HepG2 (cell line): ENCODE results near the gene ELAVL3. TPM values are rescaled to one million over a fixed set of nuclear protein-coding genes. Genes with fewer than 3 reads are reported as not detected.

ENCODE experiments used
- CEBPB ChIP-seq: IDR thresholded peaks from 2 replicates; pipeline ENCODE4 v1.6.1; 2011; ENCODE audit warnings: low read depth, low read length, improper control_type of control experiment, borderline replicate concordance
- CTCF ChIP-seq: sonication (generic); formaldehyde crosslinking; IDR thresholded peaks from 2 replicates; pipeline ENCODE4 v1.5.0; 2020; ENCODE audit warnings: mild to moderate bottlenecking, missing genetic modification reagents, moderate library complexity
- FOXA1 ChIP-seq, 2 experiments: fragments of 450-650 bp in 1 of 2; sonication (generic) in 1 of 2; formaldehyde crosslinking in 1 of 2; IDR thresholded peaks; 2 replicates each; pipeline versions ENCODE4 v1.4.0 to v1.6.1; 2016 to 2020; ENCODE audit warnings: missing genetic modification reagents in 1 of 2
- GLI4 ChIP-seq: sonication (generic); formaldehyde crosslinking; IDR thresholded peaks from 2 replicates; pipeline ENCODE4 v1.5.1; 2020; ENCODE audit warnings: missing genetic modification reagents, mild to moderate bottlenecking, moderate library complexity, borderline replicate concordance
- GPN1 ChIP-seq: sonication (generic); formaldehyde crosslinking; IDR thresholded peaks from 2 replicates; pipeline ENCODE4 v1.5.1; 2020; ENCODE audit warnings: missing genetic modification reagents, borderline replicate concordance
- HDAC1 ChIP-seq: sonication (generic); formaldehyde crosslinking; IDR thresholded peaks from 2 replicates; pipeline ENCODE4 v1.5.1; 2020; ENCODE audit warnings: mild to moderate bottlenecking, missing genetic modification reagents
- HMG20A ChIP-seq: IDR thresholded peaks from 2 replicates; pipeline ENCODE4 v1.6.1; 2016; ENCODE audit warnings: borderline replicate concordance
- KAT8 ChIP-seq: IDR thresholded peaks from 2 replicates; pipeline ENCODE4 v1.6.1; 2016; ENCODE audit warnings: missing genetic modification reagents, missing compliant biosample characterization
- KLF13 ChIP-seq: sonication (generic); formaldehyde crosslinking; IDR thresholded peaks from 2 replicates; pipeline ENCODE4 v1.4.0; 2020; ENCODE audit warnings: mild to moderate bottlenecking, missing genetic modification reagents
- KMT2B ChIP-seq: IDR thresholded peaks from 2 replicates; pipeline ENCODE4 v1.6.1; 2016; ENCODE audit warnings: missing genetic modification reagents, missing compliant biosample characterization
- MAFG ChIP-seq: sonication (generic); formaldehyde crosslinking; IDR thresholded peaks from 2 replicates; pipeline ENCODE4 v1.5.1; 2020; ENCODE audit warnings: mild to moderate bottlenecking, missing genetic modification reagents
- NBN ChIP-seq: fragments of 450-650 bp; conservative IDR thresholded peaks from 2 replicates; pipeline ENCODE4 v1.6.1; 2017
- NR2F2 ChIP-seq: IDR thresholded peaks from 2 replicates; pipeline ENCODE4 v1.6.1; 2012; ENCODE audit warnings: low read depth, inconsistent platforms, borderline replicate concordance
- RARA ChIP-seq: IDR thresholded peaks from 2 replicates; pipeline ENCODE4 v1.6.1; 2016; ENCODE audit warnings: missing genetic modification reagents, missing compliant biosample characterization
- RXRB ChIP-seq: IDR thresholded peaks from 2 replicates; pipeline ENCODE4 v1.6.1; 2016; ENCODE audit warnings: borderline replicate concordance, missing genetic modification reagents, missing compliant biosample characterization
- SALL1 ChIP-seq: sonication (generic); formaldehyde crosslinking; IDR thresholded peaks from 2 replicates; pipeline ENCODE4 v1.8.0; 2022; ENCODE audit warnings: mild to moderate bottlenecking, missing genetic modification reagents
- SRSF9 ChIP-seq: fragments of 200-400 bp; formaldehyde crosslinking; IDR thresholded peaks from 2 replicates; pipeline ENCODE4 v1.6.1; 2018; ENCODE audit warnings: borderline replicate concordance, mild to moderate bottlenecking, low read depth, low read length; ENCODE audit not compliant: insufficient read depth, poor library complexity, severe bottlenecking
- STAT6 ChIP-seq: sonication (generic); formaldehyde crosslinking; IDR thresholded peaks from 2 replicates; pipeline ENCODE4 v1.4.0; 2020; ENCODE audit warnings: missing genetic modification reagents, mild to moderate bottlenecking, borderline replicate concordance
- THYN1 ChIP-seq: sonication (generic); formaldehyde crosslinking; IDR thresholded peaks from 2 replicates; pipeline ENCODE4 v1.8.1; 2023; ENCODE audit warnings: low read depth, mild to moderate bottlenecking, moderate library complexity, missing genetic modification reagents, borderline replicate concordance
- YEATS2 ChIP-seq: sonication (generic); formaldehyde crosslinking; IDR thresholded peaks from 2 replicates; pipeline ENCODE4 v1.4.0; 2020; ENCODE audit warnings: missing genetic modification reagents, borderline replicate concordance
- ZBTB14 ChIP-seq: sonication (generic); formaldehyde crosslinking; IDR thresholded peaks from 2 replicates; pipeline ENCODE4 v1.4.0; 2020; ENCODE audit warnings: missing genetic modification reagents
- ZBTB7A ChIP-seq: sonication (generic); formaldehyde crosslinking; IDR thresholded peaks from 2 replicates; pipeline ENCODE4 v1.8.0; 2022; ENCODE audit warnings: mild to moderate bottlenecking, missing genetic modification reagents
- ZNF256 ChIP-seq: sonication (generic); formaldehyde crosslinking; conservative IDR thresholded peaks from 2 replicates; pipeline ENCODE4 v1.4.0; 2020; ENCODE audit warnings: missing genetic modification reagents
- ZNF619 ChIP-seq: sonication (generic); formaldehyde crosslinking; IDR thresholded peaks from 2 replicates; pipeline ENCODE4 v1.4.0; 2020; ENCODE audit warnings: mild to moderate bottlenecking, missing genetic modification reagents
- ZNF660 ChIP-seq: sonication (generic); formaldehyde crosslinking; IDR thresholded peaks from 2 replicates; pipeline ENCODE4 v1.5.1; 2020; ENCODE audit warnings: mild to moderate bottlenecking, low read depth, missing genetic modification reagents, borderline replicate concordance
- ZNF709 ChIP-seq: sonication (generic); formaldehyde crosslinking; IDR thresholded peaks from 2 replicates; pipeline ENCODE4 v1.5.0; 2020; ENCODE audit warnings: mild to moderate bottlenecking, missing genetic modification reagents
- ZNF768 ChIP-seq: sonication (generic); formaldehyde crosslinking; IDR thresholded peaks from 2 replicates; pipeline ENCODE4 v1.4.0; 2020; ENCODE audit warnings: missing genetic modification reagents
- ZNF772 ChIP-seq: sonication (generic); formaldehyde crosslinking; IDR thresholded peaks from 2 replicates; pipeline ENCODE4 v1.5.0; 2020; ENCODE audit warnings: mild to moderate bottlenecking, missing genetic modification reagents
- polyA plus RNA-seq, 8 experiments: library from polyadenylated mRNA; depleted of rRNA in 3 of 8; stranded (reverse) in 7 of 8; unstranded in 1 of 8; fragments of >200 nt; fragmentation: Illumina TruSeq in 4 of 8; extraction: Trizol in 4 of 8; gene quantifications; 2 replicates each; pipeline versions ENCODE4 v1.2.1 to v1.2.3, GENCODE V29; 2011 to 2016; ENCODE audit warnings: low read depth in 4 of 8, missing spikeins in 1 of 8, mixed read lengths in 1 of 8; ENCODE audit not compliant: insufficient read depth in 1 of 8
- total RNA-seq, 5 experiments: library from RNA; depleted of rRNA; stranded (reverse); fragments of >200 nt; fragmentation: Illumina TruSeq; extraction: Trizol; gene quantifications; 2 replicates each; pipeline ENCODE4 v1.2.3, GENCODE V29; 2016; ENCODE audit warnings: low read depth in 1 of 5

The ELAVL3 gene
- total and polyA plus RNA-seq, 2 of the 13 experiments (the other 11 are each of a cell fraction or from before 2014, with no cell fraction given) = 0.03 TPM; not detected in 1

- TF ChIP-seq KLF13 (CRISPR knock-in tag) (no peak), RXRB (CRISPR knock-in tag) (peak; percentile 60; the same call in 1 of the 2 replicates), KAT8 (CRISPR knock-in tag) (peak; percentile 82), ZNF619 (no peak), YEATS2 (CRISPR knock-in tag) (peak; percentile 83; the same call in 1 of the 2 replicates), HDAC1 (CRISPR knock-in tag) (peak; percentile 86), CEBPB (peak; percentile 98), ZNF768 (CRISPR knock-in tag) (peak; percentile 45; the same call in 1 of the 2 replicates), ZBTB7A (no peak), KMT2B (peak; percentile 66; the same call in 1 of the 2 replicates), THYN1 (CRISPR knock-in tag) (no peak), ZNF709 (no peak), NBN (no peak), HMG20A (CRISPR knock-in tag) (no peak), SALL1 (CRISPR knock-in tag) (peak; percentile 77), CTCF (CRISPR knock-in tag) (peak; percentile 81), RARA (peak; percentile 32; the same call in 1 of the 2 replicates), ZNF772 (peak; percentile 28; the same call in 1 of the 2 replicates), STAT6 (no peak), ZBTB14 (CRISPR knock-in tag) (no peak), ZNF660 (CRISPR knock-in tag) (no peak), FOXA1 (IDR thresholded peaks at IDR 0.05) (no peak), FOXA1 (CRISPR knock-in tag; IDR thresholded peaks at IDR 0.05) (peak; percentile 34; the same call in 1 of the 2 replicates), MAFG (CRISPR knock-in tag) (no peak), ZNF256 (CRISPR knock-in tag) (no peak), SRSF9 (no peak), GLI4 (CRISPR knock-in tag) (no peak), NR2F2 (no peak), GPN1 (CRISPR knock-in tag) (no peak)
Observed at GRCh38 chr19:11530432-11530831, 49.6 kb upstream of the ELAVL3 start (continued).
